Measurements from ENCODE around the gene TPP2. TPM values are rescaled to one million over a fixed set of nuclear protein-coding genes. Genes with fewer than 3 reads are reported as not detected.

The TPP2 gene
- total RNA-seq, 1 experiment from 2014 or later = 31.6 TPM

GRCh38 chr13:102642475-102642874, 45.7 kb downstream of the TPP2 start:
- Histone ChIP-seq H3K27me3 (ENCODE audit: control insufficient read depth, insufficient read depth, low read length) (no peaks in the 10 kb centered on the region), H3K36me3 (ENCODE audit: control insufficient read depth, insufficient read depth, low read length) (peaks cover 9% of the 10 kb centered on the region), H3K4me3 (ENCODE audit: low read depth in 2 of 2, low read length in 2 of 2) (no peak overlapping the region), H3K27ac (ENCODE audit: low read length) (no peak overlapping the region), H3K9me3 (ENCODE audit: control insufficient read depth, insufficient read depth, low read depth, low read length) (no peaks in the 10 kb centered on the region), H3K4me1 (ENCODE audit: control insufficient read depth, insufficient read depth, low read length) (no peaks in the 10 kb centered on the region)
- in situ Hi-C loops (cut with HindIII; ENCODE audit: low pct_unique_long_range_greater_than_20kb, low sequenced_read_pairs) (no loop called here), intact Hi-C loops (cut with micrococcal nuclease; ENCODE audit: unreplicated experiment) (no loop called here)
- no TSS peak for BruUV-seq (replicated peaks)
- ATAC-seq (no peak), DNase-seq (ENCODE audit: low read depth, low spot score) (no peak)
- TF ChIP-seq, protein P1, sequence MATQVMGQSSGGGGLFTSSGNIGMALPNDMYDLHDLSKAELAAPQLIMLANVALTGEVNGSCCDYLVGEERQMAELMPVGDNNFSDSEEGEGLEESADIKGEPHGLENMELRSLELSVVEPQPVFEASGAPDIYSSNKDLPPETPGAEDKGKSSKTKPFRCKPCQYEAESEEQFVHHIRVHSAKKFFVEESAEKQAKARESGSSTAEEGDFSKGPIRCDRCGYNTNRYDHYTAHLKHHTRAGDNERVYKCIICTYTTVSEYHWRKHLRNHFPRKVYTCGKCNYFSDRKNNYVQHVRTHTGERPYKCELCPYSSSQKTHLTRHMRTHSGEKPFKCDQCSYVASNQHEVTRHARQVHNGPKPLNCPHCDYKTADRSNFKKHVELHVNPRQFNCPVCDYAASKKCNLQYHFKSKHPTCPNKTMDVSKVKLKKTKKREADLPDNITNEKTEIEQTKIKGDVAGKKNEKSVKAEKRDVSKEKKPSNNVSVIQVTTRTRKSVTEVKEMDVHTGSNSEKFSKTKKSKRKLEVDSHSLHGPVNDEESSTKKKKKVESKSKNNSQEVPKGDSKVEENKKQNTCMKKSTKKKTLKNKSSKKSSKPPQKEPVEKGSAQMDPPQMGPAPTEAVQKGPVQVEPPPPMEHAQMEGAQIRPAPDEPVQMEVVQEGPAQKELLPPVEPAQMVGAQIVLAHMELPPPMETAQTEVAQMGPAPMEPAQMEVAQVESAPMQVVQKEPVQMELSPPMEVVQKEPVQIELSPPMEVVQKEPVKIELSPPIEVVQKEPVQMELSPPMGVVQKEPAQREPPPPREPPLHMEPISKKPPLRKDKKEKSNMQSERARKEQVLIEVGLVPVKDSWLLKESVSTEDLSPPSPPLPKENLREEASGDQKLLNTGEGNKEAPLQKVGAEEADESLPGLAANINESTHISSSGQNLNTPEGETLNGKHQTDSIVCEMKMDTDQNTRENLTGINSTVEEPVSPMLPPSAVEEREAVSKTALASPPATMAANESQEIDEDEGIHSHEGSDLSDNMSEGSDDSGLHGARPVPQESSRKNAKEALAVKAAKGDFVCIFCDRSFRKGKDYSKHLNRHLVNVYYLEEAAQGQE (IDR thresholded peaks at IDR 0.05; ENCODE audit: insufficient read depth in 1 of 2, low read depth in 2 of 2, low read length in 1 of 2) = no peak
- no peak for TF ChIP-seq POLR2AphosphoS5 (IDR thresholded peaks at IDR 0.05; ENCODE audit: low read depth, low read length)
- no peak for TF ChIP-seq TCF7L2 (IDR thresholded peaks at IDR 0.05; ENCODE audit: low read depth, low read length)
- no peak for TF ChIP-seq SIN3A (IDR thresholded peaks at IDR 0.05; ENCODE audit: borderline replicate concordance, insufficient read depth, low read depth, low read length)
- no peak for TF ChIP-seq CTCF (IDR thresholded peaks at IDR 0.05)
- ChIA-PET POLR2A (no interaction called here), CTCF (interaction anchor here (0.6 kb wide), 1 partner anchor 11 kb away, joined by 4 read pairs; no protein-coding TSS in a partner anchor)

GRCh38 chr13:102643656-102644055, 46.9 kb downstream of the TPP2 start:
- TF ChIP-seq CTCF (IDR thresholded peaks at IDR 0.05) = no peak
- TF ChIP-seq, protein P1 (IDR thresholded peaks at IDR 0.05; ENCODE audit: insufficient read depth in 1 of 2, low read depth in 2 of 2, low read length in 1 of 2) = no peak
- no peak for TF ChIP-seq TCF7L2 (IDR thresholded peaks at IDR 0.05; ENCODE audit: low read depth, low read length)
- TF ChIP-seq SIN3A (IDR thresholded peaks at IDR 0.05; ENCODE audit: borderline replicate concordance, insufficient read depth, low read depth, low read length) = no peak
- TF ChIP-seq POLR2AphosphoS5 (IDR thresholded peaks at IDR 0.05; ENCODE audit: low read depth, low read length) = no peak
- Histone ChIP-seq H3K9me3 (ENCODE audit: control insufficient read depth, insufficient read depth, low read depth, low read length) (no peaks in the 10 kb centered on the region), H3K27me3 (ENCODE audit: control insufficient read depth, insufficient read depth, low read length) (no peaks in the 10 kb centered on the region), H3K4me3 (ENCODE audit: low read depth in 2 of 2, low read length in 2 of 2) (no peak overlapping the region), H3K36me3 (ENCODE audit: control insufficient read depth, insufficient read depth, low read length) (peaks cover 9% of the 10 kb centered on the region; the same call in 1 of the 2 replicates), H3K4me1 (ENCODE audit: control insufficient read depth, insufficient read depth, low read length) (no peaks in the 10 kb centered on the region), H3K27ac (ENCODE audit: low read length) (no peak overlapping the region)
- DNase-seq (ENCODE audit: low read depth, low spot score) = no peak
- no peak for ATAC-seq
- ChIA-PET POLR2A (no interaction called here), CTCF (no interaction called here)
- intact Hi-C loops (cut with micrococcal nuclease; ENCODE audit: unreplicated experiment) (no loop called here), in situ Hi-C loops (cut with HindIII; ENCODE audit: low pct_unique_long_range_greater_than_20kb, low sequenced_read_pairs) (no loop called here)
- BruUV-seq (replicated peaks) = no TSS peak

Data from Panc1 (cell line).